ENCODE data around the gene DHCR7.

GRCh38 chr11:71436861-71437260 is 11.3 kb downstream of the DHCR7 start:
- TF ChIP-seq CTCF (IDR thresholded peaks at IDR 0.05) = no peak
- TF ChIP-seq EZH2 (IDR thresholded peaks at IDR 0.05; ENCODE audit: borderline replicate concordance, insufficient read depth, low read depth, low read length, poor library complexity, severe bottlenecking) = no peak
